Activated CD8-positive, alpha-beta memory T cell treated with anti-CD3 and anti-CD28 coated beads, Interleukin-2, amount 10 ng/mL, durations not matched to agents 7 days and 5 days (primary cell): Measurements from ENCODE around the gene KRTAP22-1. TPM values are rescaled to one million over a fixed set of nuclear protein-coding genes. Genes with fewer than 3 reads are reported as not detected.

Experiments used
- ATAC-seq: fragments of 150-1000 bp; cut with Tn5 transposase; one replicate; pipeline ENCODE4 v1.10.0; 2021; ENCODE audit warnings: moderate library complexity
- CTCF ChIA-PET: fragments of 350-600 bp; sonication (Branson Sonifier 250); formaldehyde crosslinking; loops from one replicate; lab custom pipeline; 2021; ENCODE audit warnings: antibody characterized with exemption; lab: Charles Lee
- DNase-seq: peaks from one replicate; pipeline ENCODE4 v3.0.0-alpha.2; 2020
- H3K27ac Mint-ChIP-seq: one replicate; pipeline ENCODE4 v1.8.0; 2021; ENCODE audit warnings: mild to moderate bottlenecking, mixed read lengths
- H3K27me3 Mint-ChIP-seq: one replicate; pipeline ENCODE4 v1.8.0; 2021; ENCODE audit warnings: mixed read lengths
- H3K36me3 Mint-ChIP-seq: one replicate; pipeline ENCODE4 v1.8.0; 2021; ENCODE audit warnings: mild to moderate bottlenecking, mixed read lengths
- H3K4me1 Mint-ChIP-seq: one replicate; pipeline ENCODE4 v1.8.0; 2021; ENCODE audit warnings: mixed read lengths
- H3K4me3 Mint-ChIP-seq: one replicate; pipeline ENCODE4 v1.8.0; 2021; ENCODE audit warnings: mild to moderate bottlenecking, moderate library complexity, mixed read lengths
- H3K9me3 Mint-ChIP-seq: one replicate; pipeline ENCODE4 v1.8.0; 2022; ENCODE audit warnings: low read depth, mixed read lengths
- total RNA-seq, 2 experiments: library from RNA; stranded (reverse); gene quantifications; one replicate each; pipeline ENCODE4 v1.2.3, GENCODE V29; 2021

Gene KRTAP22-1
- not detected for total RNA-seq

GRCh38 chr21:30600787-30601186 lies at the start of gene KRTAP22-1:
Gene KRTAP22-1 (plus strand): TSS chr21:30601087.
- H3K4me1 Mint-ChIP-seq, result no peaks in the 10 kb centered on the region
- H3K27me3 Mint-ChIP-seq, result no peaks in the 10 kb centered on the region
- no peak within 1 kb of the TSS for H3K4me3 Mint-ChIP-seq
- no peaks in the 10 kb centered on the region for H3K9me3 Mint-ChIP-seq
- no peak within 1 kb of the TSS for H3K27ac Mint-ChIP-seq
- DNase-seq (no peak), ATAC-seq (no peak)
- H3K36me3 Mint-ChIP-seq, result no peaks in the 10 kb centered on the region
- CTCF ChIA-PET, result no interaction called here

GRCh38 chr21:30552782-30553181 lies 48.1 kb upstream of the KRTAP22-1 start:
- ATAC-seq, result no peak
- Mint-ChIP-seq H3K27me3 (no peaks in the 10 kb centered on the region), H3K27ac (no peak overlapping the region), H3K36me3 (no peaks in the 10 kb centered on the region), H3K4me3 (no peak overlapping the region), H3K9me3 (peaks cover 9% of the 10 kb centered on the region), H3K4me1 (no peaks in the 10 kb centered on the region)
- no peak for DNase-seq
- CTCF ChIA-PET, result no interaction called here

GRCh38 chr21:30555095-30555494 lies 45.8 kb upstream of the KRTAP22-1 start:
- ATAC-seq, result no peak
- Mint-ChIP-seq H3K9me3 (peaks cover 11% of the 10 kb centered on the region), H3K4me3 (no peak overlapping the region), H3K36me3 (no peaks in the 10 kb centered on the region), H3K4me1 (no peaks in the 10 kb centered on the region), H3K27me3 (no peaks in the 10 kb centered on the region), H3K27ac (no peak overlapping the region)
- DNase-seq, result no peak
- CTCF ChIA-PET, result no interaction called here

GRCh38 chr21:30561264-30561895 lies 39.5 kb upstream of the KRTAP22-1 start, which contains the start of gene KRTAP19-7:
Gene KRTAP19-7 (minus strand): TSS chr21:30561314. CDS start chr21:30561289, 25 bp downstream.
- no peaks in the 10 kb centered on the region for H3K36me3 Mint-ChIP-seq
- no peak for ATAC-seq
- DNase-seq, result no peak
- H3K4me3 Mint-ChIP-seq, result no peak within 1 kb of the TSS
- CTCF ChIA-PET, result no interaction called here
- peaks cover 2% of the 10 kb centered on the region for H3K9me3 Mint-ChIP-seq
- H3K4me1 Mint-ChIP-seq, result no peaks in the 10 kb centered on the region
- H3K27me3 Mint-ChIP-seq, result no peaks in the 10 kb centered on the region
- H3K27ac Mint-ChIP-seq, result no peak within 1 kb of the TSS

GRCh38 chr21:30561957-30562356 lies 38.9 kb upstream of the KRTAP22-1 start:
- Mint-ChIP-seq H3K27me3 (no peaks in the 10 kb centered on the region), H3K36me3 (no peaks in the 10 kb centered on the region), H3K9me3 (peaks cover 2% of the 10 kb centered on the region), H3K4me3 (no peak overlapping the region), H3K4me1 (no peaks in the 10 kb centered on the region), H3K27ac (no peak overlapping the region)
- DNase-seq (no peak), ATAC-seq (no peak)
- CTCF ChIA-PET, result no interaction called here

GRCh38 chr21:30563072-30563471 lies 37.8 kb upstream of the KRTAP22-1 start:
- ATAC-seq, result no peak
- Mint-ChIP-seq H3K4me3 (no peak overlapping the region), H3K9me3 (peaks cover 2% of the 10 kb centered on the region), H3K27me3 (no peaks in the 10 kb centered on the region), H3K36me3 (no peaks in the 10 kb centered on the region), H3K27ac (no peak overlapping the region), H3K4me1 (no peaks in the 10 kb centered on the region)
- CTCF ChIA-PET, result no interaction called here
- no peak for DNase-seq

GRCh38 chr21:30563630-30564029 lies 37.3 kb upstream of the KRTAP22-1 start:
- CTCF ChIA-PET, result no interaction called here
- Mint-ChIP-seq H3K4me3 (no peak overlapping the region), H3K4me1 (no peaks in the 10 kb centered on the region), H3K27ac (no peak overlapping the region), H3K9me3 (no peaks in the 10 kb centered on the region), H3K36me3 (no peaks in the 10 kb centered on the region), H3K27me3 (no peaks in the 10 kb centered on the region)
- no peak for DNase-seq
- ATAC-seq, result no peak

GRCh38 chr21:30567617-30568016 lies 33.3 kb upstream of the KRTAP22-1 start:
- H3K27ac Mint-ChIP-seq, result no peak overlapping the region
- H3K4me3 Mint-ChIP-seq, result no peak overlapping the region
- H3K36me3 Mint-ChIP-seq, result no peaks in the 10 kb centered on the region
- no peak for DNase-seq
- peaks cover 4% of the 10 kb centered on the region for H3K9me3 Mint-ChIP-seq
- no peaks in the 10 kb centered on the region for H3K27me3 Mint-ChIP-seq
- CTCF ChIA-PET, result no interaction called here
- no peak for ATAC-seq
- H3K4me1 Mint-ChIP-seq, result no peaks in the 10 kb centered on the region

- CTCF ChIA-PET, result no interaction called here
- no peak overlapping the region for H3K27ac Mint-ChIP-seq
- no peaks in the 10 kb centered on the region for H3K27me3 Mint-ChIP-seq
These were observed 23.1 kb upstream of the KRTAP22-1 start for GRCh38 chr21:30577766-30578165.

GRCh38 chr21:30579346-30579745 lies 21.5 kb upstream of the KRTAP22-1 start:
- no peak for DNase-seq
- CTCF ChIA-PET, result no interaction called here
- no peaks in the 10 kb centered on the region for H3K9me3 Mint-ChIP-seq
- H3K4me1 Mint-ChIP-seq, result no peaks in the 10 kb centered on the region
- no peaks in the 10 kb centered on the region for H3K36me3 Mint-ChIP-seq
- H3K4me3 Mint-ChIP-seq, result no peak overlapping the region
- H3K27ac Mint-ChIP-seq, result no peak overlapping the region
- no peak for ATAC-seq
- H3K27me3 Mint-ChIP-seq, result no peaks in the 10 kb centered on the region

More at GRCh38 chr21:30577766-30578165, 23.1 kb upstream of the KRTAP22-1 start:
- ATAC-seq (no peak), DNase-seq (no peak)
- H3K36me3 Mint-ChIP-seq, result no peaks in the 10 kb centered on the region
- H3K4me3 Mint-ChIP-seq, result no peak overlapping the region
- H3K4me1 Mint-ChIP-seq, result no peaks in the 10 kb centered on the region
- H3K9me3 Mint-ChIP-seq, result no peaks in the 10 kb centered on the region

- H3K4me3 Mint-ChIP-seq, result no peak overlapping the region
- DNase-seq (no peak), ATAC-seq (no peak)
- no peaks in the 10 kb centered on the region for H3K27me3 Mint-ChIP-seq
- H3K36me3 Mint-ChIP-seq, result no peaks in the 10 kb centered on the region
- no peak overlapping the region for H3K27ac Mint-ChIP-seq
- CTCF ChIA-PET, result no interaction called here
- no peaks in the 10 kb centered on the region for H3K9me3 Mint-ChIP-seq
- no peaks in the 10 kb centered on the region for H3K4me1 Mint-ChIP-seq
These were observed 20.8 kb upstream of the KRTAP22-1 start for GRCh38 chr21:30580132-30580531.

GRCh38 chr21:30582870-30583269 lies 18.0 kb upstream of the KRTAP22-1 start:
- no peaks in the 10 kb centered on the region for H3K36me3 Mint-ChIP-seq
- DNase-seq, result no peak
- H3K9me3 Mint-ChIP-seq, result no peaks in the 10 kb centered on the region
- no peak overlapping the region for H3K4me3 Mint-ChIP-seq
- ATAC-seq, result no peak
- H3K27ac Mint-ChIP-seq, result no peak overlapping the region
- no peaks in the 10 kb centered on the region for H3K4me1 Mint-ChIP-seq
- CTCF ChIA-PET, result no interaction called here
- no peaks in the 10 kb centered on the region for H3K27me3 Mint-ChIP-seq

GRCh38 chr21:30590297-30590696 lies 10.6 kb upstream of the KRTAP22-1 start, which contains the start of gene KRTAP22-2:
Gene KRTAP22-2 (minus strand): TSS chr21:30590397.
- CTCF ChIA-PET, result no interaction called here
- no peak within 1 kb of the TSS for H3K27ac Mint-ChIP-seq

GRCh38 chr21:30592140-30592539 lies 8.7 kb upstream of the KRTAP22-1 start, which contains the start of gene KRTAP6-3:
Gene KRTAP6-3 (plus strand): TSS chr21:30592440. CDS start chr21:30592446, 6 bp downstream.
- ATAC-seq, result no peak
- Mint-ChIP-seq H3K27ac (no peak within 1 kb of the TSS), H3K27me3 (no peaks in the 10 kb centered on the region), H3K36me3 (no peaks in the 10 kb centered on the region), H3K4me3 (no peak within 1 kb of the TSS), H3K9me3 (peaks cover 2% of the 10 kb centered on the region), H3K4me1 (no peaks in the 10 kb centered on the region)
- CTCF ChIA-PET, result no interaction called here
- DNase-seq, result no peak

More at GRCh38 chr21:30590297-30590696, 10.6 kb upstream of the KRTAP22-1 start, which contains the start of gene KRTAP22-2:
- Mint-ChIP-seq H3K4me3 (no peak within 1 kb of the TSS), H3K9me3 (peaks cover 2% of the 10 kb centered on the region), H3K4me1 (no peaks in the 10 kb centered on the region), H3K36me3 (no peaks in the 10 kb centered on the region), H3K27me3 (no peaks in the 10 kb centered on the region)
- ATAC-seq, result no peak
- DNase-seq, result no peak
